ENCODE data around the gene DYSF.

DNA sequence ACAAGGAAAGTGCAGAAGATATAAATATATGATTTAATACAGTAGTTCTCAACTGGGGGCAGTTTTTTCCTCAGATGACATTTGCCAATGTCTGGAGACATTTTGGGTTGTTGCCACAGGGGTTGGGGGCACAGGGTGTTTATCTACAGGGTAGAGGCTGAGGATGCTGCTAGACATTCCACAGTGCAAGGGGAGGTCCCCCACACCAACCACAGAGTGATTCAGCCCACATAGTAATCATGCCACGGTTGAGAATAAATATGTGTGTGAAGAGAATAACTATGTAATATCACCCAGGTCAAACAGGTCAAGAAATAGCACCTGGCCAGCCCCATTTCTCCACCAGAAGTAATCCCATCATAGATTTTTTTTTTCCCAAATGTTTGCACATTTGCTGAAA is 17.9 kb downstream of the DYSF start:
- no peak for TF ChIP-seq GATA2 (IDR thresholded peaks at IDR 0.05; ENCODE audit: low read depth, low read length)
- TF ChIP-seq GATA3 (IDR thresholded peaks at IDR 0.05; ENCODE audit: low read depth, low read length), result no peak

All from SH-SY5Y (cell line).